Activated T-helper 1 cell treated with Interleukin-2 at 50 U/mL for 16 hours (primary cell): Measurements from ENCODE around the gene B4GALT1.

Experiments
- DNase-seq: peaks from one replicate; pipeline ENCODE4 v3.0.0-alpha.2; 2020; ENCODE audit warnings: low read depth

Gene B4GALT1

DNA sequence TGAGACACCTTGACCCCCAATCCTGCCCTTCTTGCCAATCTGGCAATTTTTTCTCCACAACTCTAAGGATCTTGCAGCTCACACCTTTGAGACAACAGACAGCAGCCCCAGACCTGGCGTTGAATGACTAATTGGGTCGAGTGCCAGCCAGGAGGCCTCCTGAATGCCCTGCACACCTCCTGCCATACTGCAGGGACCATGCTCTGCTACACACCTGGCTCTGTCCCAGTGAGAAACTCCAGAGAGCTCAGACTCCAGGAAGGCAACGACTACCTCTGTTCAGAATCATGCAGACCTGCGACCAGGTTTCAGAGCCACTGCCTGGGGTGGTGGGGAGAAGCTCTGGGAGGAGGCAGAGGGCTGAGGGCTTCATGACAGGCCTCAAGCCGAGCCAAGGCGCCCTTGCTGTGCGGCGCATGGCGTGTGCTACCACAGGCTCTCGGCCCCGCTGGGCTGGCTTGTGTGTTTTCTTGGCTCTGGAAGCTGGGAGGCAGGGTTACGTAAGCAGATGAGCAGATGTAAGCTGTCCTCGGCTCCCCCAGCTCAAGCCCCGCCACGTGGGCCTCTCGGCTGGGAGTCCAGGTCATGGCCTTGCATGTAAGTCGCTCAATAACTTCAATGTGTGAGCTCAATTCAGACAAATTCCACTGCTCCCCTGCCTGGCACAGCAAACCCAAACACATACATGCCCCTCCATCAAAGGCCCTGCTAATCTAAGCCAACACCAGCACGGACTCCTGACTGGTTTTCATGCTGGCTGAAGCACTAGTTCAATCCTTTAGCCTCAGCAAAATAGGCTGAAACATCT lies 27.5 kb downstream of the B4GALT1 start:
- no peak for DNase-seq

DNA sequence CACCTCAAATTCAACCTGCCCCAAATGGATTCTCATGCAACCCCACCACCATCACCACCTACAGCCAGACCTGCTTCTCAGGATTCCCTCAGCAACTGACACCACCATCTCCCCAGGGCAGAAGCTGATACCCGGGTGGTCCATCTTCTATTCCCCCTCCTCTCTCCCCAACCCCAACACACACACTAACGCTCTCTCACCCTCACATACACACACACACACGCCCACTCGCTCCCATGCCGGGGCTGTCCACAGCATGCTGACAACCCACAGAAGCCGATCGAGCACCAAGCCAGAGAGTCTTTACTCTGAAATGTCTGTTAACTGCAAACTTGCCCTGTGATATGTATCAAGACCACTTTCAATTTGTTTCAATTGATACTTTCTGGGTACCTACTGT lies 28.4 kb downstream of the B4GALT1 start:
- DNase-seq: no peak

DNA sequence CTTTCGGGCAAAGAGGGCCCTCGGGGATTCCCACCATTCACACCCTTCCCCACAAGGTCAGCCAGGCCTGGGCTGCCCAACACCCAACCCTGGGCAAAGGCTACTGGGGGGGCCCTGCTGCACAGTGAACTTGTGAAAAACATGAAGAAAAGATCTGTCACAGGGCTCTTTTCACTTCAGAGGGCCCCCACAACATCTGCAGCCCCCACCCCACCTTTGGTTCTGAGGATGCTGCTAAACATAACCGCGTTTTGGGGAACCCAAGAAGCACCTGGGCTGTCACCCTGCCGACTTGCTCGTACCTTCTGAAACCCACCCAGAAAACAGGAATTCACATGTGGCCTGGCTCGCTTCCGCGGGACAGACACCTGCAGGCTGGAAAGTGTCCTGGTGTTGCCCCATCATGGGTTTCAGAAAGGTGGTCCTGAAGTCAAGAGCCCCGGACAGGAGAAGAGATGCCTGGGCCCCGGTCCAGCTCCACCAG lies 29.3 kb downstream of the B4GALT1 start:
- DNase-seq: no peak

DNA sequence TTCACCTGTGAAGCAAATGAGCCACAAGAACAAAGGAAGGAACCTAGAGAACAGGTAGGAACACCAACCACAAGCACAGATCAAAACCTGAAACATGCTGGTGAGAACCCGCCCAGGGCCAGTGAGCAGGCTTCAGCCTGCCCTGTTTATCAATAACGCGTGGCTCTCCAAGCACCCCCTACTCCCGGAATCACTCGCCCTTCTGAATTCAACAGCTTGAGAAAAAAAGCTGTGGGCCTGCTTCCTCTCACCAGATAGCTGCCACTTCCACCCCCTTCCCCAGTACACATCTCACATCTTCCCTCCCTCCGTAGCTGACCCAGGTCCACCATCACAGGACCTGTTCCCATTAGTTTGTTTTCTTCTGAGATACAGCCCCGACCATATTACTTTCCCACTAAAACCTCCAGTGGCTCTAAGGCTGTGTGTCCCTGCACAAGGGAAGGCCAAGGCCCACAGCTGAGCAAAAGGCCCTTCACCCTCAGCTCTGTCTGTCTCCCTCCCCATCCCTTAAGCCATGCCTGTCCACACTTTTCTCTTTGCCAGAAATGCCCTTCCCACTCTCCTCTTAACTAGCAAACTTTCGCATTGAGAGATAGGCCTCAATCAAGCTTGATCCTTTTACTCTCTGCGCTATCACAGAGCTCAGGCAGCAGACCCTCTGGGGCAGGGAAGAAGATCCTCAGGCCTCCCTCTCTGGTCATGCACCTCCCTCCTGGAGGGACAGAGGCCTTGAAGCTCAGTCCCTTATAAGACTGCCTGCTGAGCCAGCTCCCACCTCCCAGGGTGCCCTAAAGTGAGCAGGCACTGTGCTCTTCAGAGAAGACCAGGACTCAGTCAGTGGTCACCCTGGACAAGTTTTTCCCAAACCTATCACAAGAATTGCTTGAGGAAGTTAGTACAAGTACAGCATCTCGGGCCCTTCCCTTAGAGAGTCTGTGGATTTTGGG lies 30.1 kb downstream of the B4GALT1 start:
- DNase-seq: no peak

DNA sequence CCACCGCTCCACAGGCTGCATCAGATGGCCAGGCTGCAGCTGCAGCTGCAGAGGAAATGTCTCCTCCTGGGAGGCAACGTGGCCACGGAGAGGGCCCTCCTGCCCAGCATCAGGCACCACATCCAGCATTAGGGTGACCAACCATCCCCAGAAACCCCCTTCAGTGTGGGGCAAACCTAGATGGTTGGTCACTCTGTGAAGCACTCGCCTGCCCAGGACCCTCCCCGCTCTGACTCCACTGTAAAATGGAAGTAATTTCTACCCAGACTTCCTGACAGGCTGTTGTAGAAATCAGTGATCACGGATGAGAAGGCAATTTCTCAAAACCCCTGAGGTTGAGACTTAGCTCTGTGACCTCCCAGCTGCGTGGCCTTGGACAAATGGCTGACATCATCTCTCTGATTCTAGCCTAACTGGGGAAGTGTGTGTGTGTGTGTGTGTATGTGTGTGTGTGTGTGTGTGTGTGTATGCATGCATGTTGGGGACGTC lies 31.6 kb downstream of the B4GALT1 start:
- DNase-seq: no peak

DNA sequence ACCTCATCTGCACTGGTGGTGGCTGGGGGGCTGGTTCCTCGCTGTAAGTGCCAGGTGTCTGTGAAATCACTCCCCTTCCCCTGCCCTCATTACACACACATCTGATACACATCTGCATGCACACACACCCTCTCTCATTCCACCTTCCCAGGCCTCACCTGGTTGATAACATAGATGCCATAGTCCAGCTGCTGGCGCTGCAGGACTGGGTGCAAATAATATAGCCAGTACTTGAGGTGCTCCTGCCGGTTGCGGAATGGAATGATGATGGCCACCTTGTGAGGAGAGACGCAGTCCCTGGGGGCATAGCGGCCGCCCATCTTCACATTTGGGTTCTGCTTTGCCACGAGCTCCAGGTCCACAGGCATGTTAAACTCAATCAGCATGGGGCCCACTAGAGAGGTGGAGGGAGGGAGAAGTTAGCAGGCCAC lies 32.1 kb downstream of the B4GALT1 start:
- no peak for DNase-seq

DNA sequence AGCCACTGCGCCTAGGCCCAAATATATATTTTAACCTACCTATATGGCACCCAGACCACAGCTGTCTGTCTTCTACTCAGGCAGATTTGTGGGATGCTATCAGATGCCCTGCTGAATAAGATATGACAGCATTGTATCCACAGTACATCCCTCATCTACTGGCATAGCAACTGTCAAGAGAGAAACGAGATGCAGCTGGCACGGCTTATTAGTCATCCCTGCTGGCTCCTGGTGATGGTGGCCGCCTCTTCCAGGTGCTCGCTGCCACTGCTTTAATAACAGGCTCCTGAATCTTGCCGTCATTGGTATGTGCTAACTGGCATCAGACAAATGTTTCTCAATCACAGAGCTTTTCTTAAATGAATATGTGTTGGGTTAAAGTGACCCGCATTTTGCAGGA lies 34.0 kb downstream of the B4GALT1 start:
- no peak for DNase-seq

DNA sequence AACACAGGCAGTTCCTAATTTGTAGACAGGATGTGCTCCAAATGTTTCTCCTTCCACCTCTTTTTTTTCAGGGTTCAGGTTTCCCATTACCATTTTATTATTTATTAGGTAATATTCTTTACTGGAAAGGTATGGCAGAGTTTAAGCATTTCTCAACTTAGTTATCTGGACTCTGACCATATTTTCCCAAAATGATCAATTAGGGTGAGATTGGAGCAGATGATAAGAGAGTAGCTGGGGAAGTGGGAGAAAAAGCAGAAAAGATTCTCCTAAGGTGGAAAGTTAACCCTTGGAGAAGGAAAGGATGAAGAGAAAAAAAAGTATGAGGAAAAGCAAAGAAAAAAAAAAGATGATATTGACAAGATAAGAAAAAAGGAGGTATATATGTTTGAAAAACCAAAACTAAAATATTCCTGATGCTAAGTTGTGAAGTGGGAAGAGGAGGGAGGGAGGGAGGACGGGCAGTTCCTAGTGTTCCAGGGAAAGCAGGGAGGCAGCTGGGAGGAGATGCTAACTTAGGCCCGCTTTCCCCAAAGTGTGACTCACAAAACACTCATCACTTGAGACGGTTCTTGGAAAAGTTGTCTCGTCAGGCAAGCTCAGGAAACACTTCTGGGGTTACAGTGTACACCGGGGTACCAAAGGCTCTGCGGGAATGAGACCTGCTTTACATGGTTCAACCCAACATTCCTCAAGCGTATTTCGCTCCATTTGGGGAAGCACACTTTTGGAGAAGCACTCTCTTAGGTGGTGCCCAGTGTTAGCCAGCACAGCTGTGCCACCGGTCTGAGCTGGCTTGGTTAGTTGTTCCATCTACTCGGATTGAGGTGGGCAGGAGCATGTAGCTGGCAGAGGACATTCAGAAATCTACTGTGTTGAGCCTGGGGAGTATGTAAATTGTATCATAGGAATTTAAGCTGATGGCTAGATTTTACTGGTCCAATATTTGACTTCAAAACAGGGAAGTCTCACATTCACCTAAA lies 35.1 kb downstream of the B4GALT1 start:
- no peak for DNase-seq

DNA sequence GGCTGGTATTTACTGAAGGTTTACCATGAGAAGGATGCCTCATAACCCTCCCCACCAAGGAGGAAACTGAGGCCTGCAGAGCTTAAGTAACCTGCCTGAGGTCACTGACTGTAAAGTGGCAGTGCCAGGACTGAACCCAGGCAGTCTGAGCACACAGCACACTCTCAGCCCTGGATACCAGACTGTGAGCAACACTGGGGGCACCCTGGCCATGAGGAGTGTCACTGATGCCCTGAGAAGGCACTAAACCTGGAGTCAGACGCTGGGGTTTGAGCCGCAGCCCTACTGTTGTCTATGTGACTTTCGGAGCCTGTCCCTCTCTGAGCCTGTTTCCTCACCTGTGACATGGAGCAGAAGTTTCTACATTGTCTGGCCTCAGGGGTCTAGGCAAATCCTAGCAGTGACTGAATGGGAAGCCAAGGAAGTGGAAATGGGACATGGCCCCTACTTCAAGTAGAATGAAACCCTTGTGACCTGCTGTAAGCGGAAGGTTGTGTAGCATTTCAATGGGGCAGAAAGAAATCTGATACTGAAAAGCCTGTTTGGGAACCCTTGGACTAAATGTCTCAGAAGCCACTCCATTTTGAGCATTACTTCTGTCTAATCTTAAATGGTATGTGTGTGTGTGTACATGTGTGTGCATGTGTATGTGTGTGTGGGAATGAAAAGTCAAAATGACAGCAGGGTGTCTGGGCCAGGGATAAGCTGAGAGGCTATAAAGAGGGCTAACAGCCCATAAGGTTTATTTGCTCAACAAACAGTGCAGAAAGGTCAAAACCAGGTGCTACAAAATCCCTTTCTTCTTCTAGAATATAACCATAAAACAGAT lies 36.0 kb downstream of the B4GALT1 start:
- no peak for DNase-seq

DNA sequence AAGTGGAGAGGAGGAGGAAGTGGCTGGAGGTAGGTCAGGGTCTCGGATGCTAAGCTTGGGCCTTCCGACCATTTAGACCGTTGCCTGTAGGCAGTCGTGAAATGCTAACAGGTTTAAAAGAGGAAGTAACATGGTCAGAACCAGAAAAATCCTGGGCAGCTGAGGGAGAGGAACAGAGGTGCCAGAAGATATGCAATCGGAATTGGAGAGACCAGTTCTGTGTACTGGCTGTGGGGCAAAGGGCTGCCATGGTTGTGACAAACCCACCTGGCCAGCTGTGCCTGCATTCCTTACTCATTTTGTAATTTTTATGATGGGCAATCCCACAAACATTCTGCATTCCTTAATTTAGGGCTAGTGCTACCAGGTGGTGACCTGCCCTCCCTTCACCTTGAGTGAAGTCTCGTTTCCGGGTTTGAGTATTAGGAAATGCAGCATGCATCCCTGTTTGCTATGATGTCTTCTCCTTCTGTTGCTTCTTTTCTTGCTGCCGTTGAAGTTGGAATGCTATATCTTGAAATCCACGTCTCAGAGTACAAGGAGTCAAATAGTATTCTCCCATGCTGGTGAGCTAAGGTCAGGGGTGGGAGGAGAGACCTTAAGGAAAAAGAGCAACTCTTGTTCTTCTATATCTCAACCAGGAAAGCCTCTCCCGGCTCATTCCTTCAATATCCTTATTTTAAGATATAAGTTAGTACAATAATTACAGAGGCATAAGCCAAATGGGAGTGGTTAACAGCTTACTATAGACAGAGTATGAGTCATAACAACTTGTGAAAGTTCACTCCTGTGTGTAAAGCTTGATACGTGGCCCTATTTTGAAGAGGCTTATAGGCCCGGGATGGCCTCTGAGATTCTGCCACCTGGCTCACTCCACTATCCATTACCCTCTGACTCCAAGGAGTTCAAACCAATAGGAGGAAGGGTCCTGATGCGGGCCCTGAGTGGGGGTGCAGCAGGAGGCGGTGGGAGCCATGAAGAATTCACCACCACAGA lies 37.0 kb downstream of the B4GALT1 start:
- no peak for DNase-seq

DNA sequence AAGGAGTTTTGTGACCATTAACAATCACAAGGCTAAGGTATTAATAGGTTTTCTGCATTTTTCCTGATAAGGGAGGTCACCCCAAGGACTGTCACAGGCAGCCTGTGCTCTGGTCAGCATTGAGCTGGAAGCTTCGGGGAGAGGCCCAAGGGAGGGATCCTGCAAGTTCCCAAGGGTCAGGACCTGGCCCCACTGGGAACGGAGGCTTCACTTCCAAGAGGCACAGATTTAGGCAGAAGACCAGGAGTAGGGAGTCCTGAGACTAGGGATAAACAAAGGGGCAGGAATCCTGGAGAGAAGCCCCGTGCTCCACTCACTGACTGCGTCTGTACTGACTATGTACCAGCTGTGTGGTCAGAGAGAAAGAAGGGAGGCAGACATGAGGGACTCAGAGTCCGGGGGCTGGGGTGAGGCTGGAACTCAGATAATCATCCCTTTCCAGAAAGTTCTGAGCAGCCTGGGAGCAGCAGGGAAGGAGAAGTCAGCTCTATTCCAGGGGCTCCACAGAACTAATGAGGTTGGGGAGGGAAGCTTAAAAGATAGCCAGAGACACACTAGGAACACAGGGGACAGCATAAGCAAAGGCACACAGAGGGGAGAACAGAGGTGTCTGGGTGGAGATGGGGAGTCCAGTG lies 37.8 kb downstream of the B4GALT1 start:
- DNase-seq: no peak

DNA sequence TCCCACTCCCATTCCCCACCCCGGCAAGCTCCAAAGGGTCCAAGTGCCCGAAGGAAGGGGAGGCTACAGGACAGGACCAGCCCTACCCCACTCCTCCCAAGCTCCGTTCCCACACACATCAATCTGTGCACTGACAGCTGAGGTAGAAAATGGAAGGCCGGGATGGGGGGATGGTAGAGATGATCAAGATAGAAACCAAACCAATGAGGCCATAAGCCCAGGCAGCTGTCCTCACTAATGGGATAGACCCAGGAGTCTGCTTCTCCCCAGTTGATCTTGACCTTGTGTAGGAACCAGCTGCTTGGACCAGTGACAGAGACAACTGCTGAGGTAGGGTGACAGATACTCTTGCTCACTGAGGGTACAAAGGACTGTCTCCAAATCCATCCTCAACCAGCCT lies 38.6 kb downstream of the B4GALT1 start:
- DNase-seq: no peak

DNA sequence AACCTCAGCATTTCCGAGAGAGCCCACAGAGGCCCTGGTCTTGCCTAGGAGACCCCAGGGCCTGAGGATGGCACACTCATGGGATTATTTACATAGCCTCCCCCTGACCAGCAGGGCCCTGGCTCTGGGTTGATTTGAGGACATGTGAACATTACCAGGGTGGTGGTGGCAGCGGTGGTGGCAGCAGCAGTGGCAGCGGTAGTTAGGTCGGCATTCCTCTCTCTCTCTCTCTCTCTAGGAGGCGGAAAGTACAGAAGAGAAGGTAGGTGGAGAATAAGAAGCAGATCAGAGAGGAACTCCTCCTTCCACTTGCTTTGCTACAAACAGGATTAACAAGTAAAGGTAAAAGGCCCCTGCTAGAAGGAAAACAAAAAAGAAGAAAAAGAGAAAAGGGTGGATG lies 39.3 kb downstream of the B4GALT1 start:
- no peak for DNase-seq

DNA sequence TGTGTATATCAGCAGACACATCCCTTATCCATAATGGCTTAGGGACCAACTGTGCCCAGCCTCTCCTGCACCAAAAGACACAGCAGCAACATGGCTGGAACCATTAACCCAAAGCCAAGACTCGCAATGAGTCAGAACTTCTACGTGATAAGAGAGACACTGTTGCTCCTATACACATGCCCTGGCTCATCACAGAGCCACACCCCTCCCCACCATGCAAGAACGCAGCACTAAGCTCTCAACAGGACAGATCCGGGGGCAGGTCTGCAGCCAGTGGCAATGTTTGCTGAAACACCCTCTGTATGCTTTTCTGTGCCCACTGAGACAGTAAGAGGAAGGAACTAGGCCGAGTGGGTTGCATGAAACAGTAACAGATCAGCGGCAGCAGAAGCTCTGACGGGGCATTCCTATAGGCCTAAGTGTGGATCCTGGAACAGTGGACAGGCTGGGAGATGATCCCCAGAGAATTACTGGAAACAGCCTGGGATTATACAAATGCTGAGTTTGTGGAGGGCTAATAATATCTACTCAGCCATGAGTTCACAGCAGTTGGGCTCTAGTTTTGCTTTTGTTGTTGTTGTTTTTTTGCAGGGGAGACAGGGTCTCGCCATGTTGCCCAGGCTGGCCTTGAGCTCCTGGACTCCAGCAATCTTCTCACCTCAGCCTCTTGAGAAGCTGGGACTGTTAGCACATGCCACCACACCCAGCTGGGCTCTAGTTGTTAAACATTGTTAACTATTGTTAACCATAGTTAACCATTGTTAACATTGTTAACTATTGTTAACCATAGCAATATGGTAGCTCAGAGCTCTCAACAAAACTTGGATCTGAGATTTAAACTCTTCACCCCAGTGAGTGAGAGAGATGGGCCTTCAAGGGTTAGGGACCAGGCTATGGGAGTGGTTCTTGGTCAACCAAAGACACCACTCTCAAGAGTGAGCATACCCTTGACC lies 41.0 kb downstream of the B4GALT1 start:
- DNase-seq: no peak

DNA sequence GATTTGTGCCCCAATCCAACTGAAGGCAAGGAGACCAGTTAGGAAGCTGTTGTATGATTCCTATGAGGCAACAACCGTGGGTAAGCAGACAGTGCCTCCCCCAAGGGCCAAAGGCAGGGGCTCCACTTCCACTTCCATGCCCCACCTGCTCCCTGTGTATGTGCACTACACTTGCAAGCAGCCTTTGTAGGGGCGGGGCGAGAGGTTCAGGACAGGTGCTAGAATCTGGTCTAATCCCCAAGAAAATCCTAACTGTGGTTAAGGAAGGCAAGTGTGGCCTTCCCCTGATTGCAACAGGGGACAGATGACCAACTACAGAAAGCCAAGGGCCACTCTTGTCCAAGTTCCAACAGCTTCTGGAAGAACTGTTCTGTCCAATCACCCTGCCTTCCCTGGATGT lies 41.7 kb downstream of the B4GALT1 start:
- no peak for DNase-seq

DNA sequence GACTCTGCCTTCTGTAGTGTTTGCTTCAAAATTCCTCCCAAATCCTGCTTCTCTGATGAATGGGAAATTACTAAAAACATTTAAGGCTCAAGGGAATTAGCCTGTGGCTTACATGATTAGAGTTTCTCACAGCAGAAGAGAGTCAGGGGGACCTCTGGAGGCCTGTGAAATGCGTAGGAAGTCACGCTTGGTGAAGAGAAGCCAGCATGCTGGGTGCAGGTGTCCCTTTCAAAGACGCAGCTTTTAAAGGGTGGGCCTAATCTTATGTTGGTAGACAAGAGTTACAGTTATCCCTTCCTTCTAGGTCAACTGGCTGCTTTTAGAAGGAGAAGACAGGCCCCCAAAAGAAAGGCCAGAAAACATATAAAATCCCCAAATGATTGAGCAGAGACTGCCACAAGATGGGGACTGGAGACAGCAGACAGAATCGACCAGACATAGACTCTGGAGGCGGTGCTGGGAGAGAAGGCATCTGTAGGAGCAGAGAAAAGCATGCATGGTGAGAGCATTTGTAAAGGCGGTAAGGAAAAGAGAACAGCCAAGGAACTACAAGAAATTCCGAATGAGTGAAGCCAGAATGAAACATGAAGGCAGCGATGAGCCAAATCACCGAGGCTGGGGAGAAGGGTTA lies 42.3 kb downstream of the B4GALT1 start:
- no peak for DNase-seq

DNA sequence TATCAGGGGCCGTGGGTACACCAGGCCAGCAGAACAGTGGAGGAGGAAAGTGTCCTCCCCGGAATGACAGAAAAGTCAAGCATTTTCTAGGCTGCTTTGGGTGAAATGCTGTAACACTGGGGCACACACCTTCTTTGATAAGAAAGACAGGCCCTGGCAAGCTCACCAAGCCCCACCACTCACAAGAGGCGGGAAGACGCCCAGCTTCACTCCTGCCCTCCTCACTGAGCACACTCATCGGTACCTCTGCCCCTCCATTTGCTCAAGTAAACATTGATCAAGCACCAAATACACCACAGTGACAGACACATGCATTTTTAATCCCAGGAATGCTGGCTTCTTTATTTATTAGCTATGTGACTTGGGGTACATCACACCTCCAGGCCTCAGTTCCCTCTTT lies 43.1 kb downstream of the B4GALT1 start:
- no peak for DNase-seq
